HEK293 (cell line): Measurements from ENCODE around the gene IDNK.

Experiments
- CTCF ChIA-PET: fragments of 350-600 bp; formaldehyde crosslinking; extraction: SDS; loops from one replicate; lab custom pipeline; 2021; ENCODE audit warnings: antibody characterized with exemption; lab: Yijun Ruan, JAX
- POLR2A ChIA-PET: fragments of 300-600 bp; formaldehyde crosslinking; extraction: SDS; loops from one replicate; lab custom pipeline; 2020; ENCODE audit warnings: antibody characterized with exemption, inconsistent platforms; lab: Yijun Ruan, JAX
- H3K27ac ChIP-seq: fragments of 200-500 bp; sonication (Bioruptor generic); 2 replicates; pipeline ENCODE4 v1.5.1; 2014; ENCODE audit warnings: low read depth, low read length, control low read depth, inconsistent platforms; ENCODE audit errors: extremely low read depth
- H3K36me3 ChIP-seq, 2 experiments: fragments of 200-500 bp in 1 of 2; sonication (Bioruptor generic) in 1 of 2; 1 replicate in 1 of 2; 2 replicates in 1 of 2; pipeline ENCODE4 v1.5.1; 2014 to 2017; ENCODE audit warnings: inconsistent platforms in 2 of 2, low read length in 2 of 2; ENCODE audit not compliant: control insufficient read depth in 2 of 2, insufficient read depth in 1 of 2
- H3K4me1 ChIP-seq: fragments of 200-500 bp; sonication (Bioruptor generic); 2 replicates; pipeline ENCODE4 v1.5.1; 2014; ENCODE audit warnings: mild to moderate bottlenecking, low read length, inconsistent platforms; ENCODE audit not compliant: control insufficient read depth, insufficient read depth
- H3K4me3 ChIP-seq: 2 replicates; pipeline ENCODE4 v1.5.1; 2011; ENCODE audit warnings: low read depth, mild to moderate bottlenecking, control low read depth, low read length, moderate library complexity
- H3K9me3 ChIP-seq: fragments of 200-500 bp; sonication (Bioruptor generic); 2 replicates; pipeline ENCODE4 v1.5.1; 2014; ENCODE audit warnings: low read depth, low read length, inconsistent platforms; ENCODE audit not compliant: control insufficient read depth, insufficient read depth
- IKZF3 ChIP-seq: fragments of 450-650 bp; IDR thresholded peaks from 2 replicates; pipeline ENCODE4 v1.5.0; 2018; ENCODE audit warnings: missing biosample characterization, mild to moderate bottlenecking, missing genetic modification characterization, moderate library complexity
- KLF8 ChIP-seq: fragments of 450-650 bp; formaldehyde crosslinking; IDR thresholded peaks from 2 replicates; pipeline ENCODE4 v1.5.1; 2016; ENCODE audit warnings: missing biosample characterization, missing genetic modification characterization
- PRDM10 ChIP-seq: fragments of 450-650 bp; formaldehyde crosslinking; IDR thresholded peaks from 2 replicates; pipeline ENCODE4 v1.5.1; 2016; ENCODE audit warnings: missing biosample characterization, missing genetic modification characterization
- SP7 ChIP-seq: fragments of 450-650 bp; formaldehyde crosslinking; IDR thresholded peaks from 2 replicates; pipeline ENCODE4 v1.5.1; 2016; ENCODE audit warnings: missing biosample characterization, missing genetic modification characterization
- ZNF18 ChIP-seq: fragments of 450-650 bp; formaldehyde crosslinking; IDR thresholded peaks from 2 replicates; pipeline ENCODE4 v1.5.1; 2016; ENCODE audit warnings: missing biosample characterization, missing genetic modification characterization
- ZNF274 ChIP-seq, 2 experiments: fragments of 200-500 bp in 1 of 2; fragments of 450-650 bp in 1 of 2; sonication (Bioruptor generic) in 1 of 2; formaldehyde crosslinking in 1 of 2; IDR thresholded peaks; 2 replicates each; pipeline versions ENCODE4 v1.5.1 to v1.6.1; 2014 to 2016; ENCODE audit warnings: borderline replicate concordance in 1 of 2, inconsistent platforms in 1 of 2, low read length in 1 of 2, missing biosample characterization in 1 of 2, missing genetic modification characterization in 1 of 2
- ZNF311 ChIP-seq: fragments of 450-650 bp; formaldehyde crosslinking; IDR thresholded peaks from 2 replicates; pipeline ENCODE4 v1.5.1; 2017; ENCODE audit warnings: missing biosample characterization, missing genetic modification characterization, borderline replicate concordance
- ZNF488 ChIP-seq: fragments of 450-650 bp; formaldehyde crosslinking; IDR thresholded peaks from 2 replicates; pipeline ENCODE4 v1.5.1; 2016; ENCODE audit warnings: missing biosample characterization, missing genetic modification characterization
- ZNF558 ChIP-seq: fragments of 450-650 bp; formaldehyde crosslinking; IDR thresholded peaks from 2 replicates; pipeline ENCODE4 v1.5.1; 2016; ENCODE audit warnings: missing biosample characterization, missing genetic modification characterization
- ZNF626 ChIP-seq: fragments of 450-650 bp; sonication (Bioruptor Pico); formaldehyde crosslinking; IDR thresholded peaks from 2 replicates; pipeline ENCODE4 v1.5.1; 2018; ENCODE audit warnings: missing biosample characterization, missing genetic modification characterization, inconsistent platforms
- ZNF654 ChIP-seq: fragments of 450-650 bp; formaldehyde crosslinking; IDR thresholded peaks from 2 replicates; pipeline ENCODE4 v1.5.1; 2016; ENCODE audit warnings: low read depth, missing biosample characterization, missing genetic modification characterization
- TF ChIP-seq, protein P1 (sequence below): fragments of 450-650 bp; formaldehyde crosslinking; IDR thresholded peaks from 2 replicates; pipeline ENCODE4 v1.5.1; 2016; ENCODE audit warnings: missing biosample characterization, missing genetic modification characterization
- TF ChIP-seq, protein P2 (sequence below): fragments of 450-650 bp; formaldehyde crosslinking; IDR thresholded peaks from 2 replicates; pipeline ENCODE4 v1.5.1; 2016; ENCODE audit warnings: missing biosample characterization, missing genetic modification characterization
- TF ChIP-seq, protein P3 (sequence below): fragments of 450-650 bp; formaldehyde crosslinking; IDR thresholded peaks from 2 replicates; pipeline ENCODE4 v1.5.1; 2016; ENCODE audit warnings: missing biosample characterization, missing genetic modification characterization

The IDNK gene

DNA sequence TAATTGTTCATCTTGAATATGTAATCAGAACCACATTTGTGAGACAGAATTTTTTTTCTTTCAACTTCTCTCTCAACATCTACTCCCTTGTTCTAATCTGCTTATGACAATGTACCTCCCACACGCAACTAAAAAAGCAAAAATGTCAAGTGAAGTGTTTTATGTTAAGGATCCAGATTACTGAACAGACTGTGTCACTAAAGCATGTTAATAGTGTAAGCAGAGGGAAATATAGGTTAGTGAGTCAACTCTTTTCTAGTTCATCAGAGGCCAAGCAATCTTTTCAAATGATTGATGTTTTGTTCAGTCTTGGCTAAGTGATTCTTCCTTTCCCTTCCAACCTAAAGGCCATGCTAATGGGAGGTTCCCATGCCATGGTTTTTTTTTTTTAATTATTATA lies 34.7 kb upstream of the IDNK start:
- Histone ChIP-seq H3K27ac (no peak overlapping the region), H3K4me3 (no peak overlapping the region), H3K4me1 (no peaks in the 10 kb centered on the region), H3K36me3 (no peaks in the 10 kb centered on the region), H3K9me3 (no peaks in the 10 kb centered on the region)
- ChIA-PET POLR2A (interaction anchor here (0.6 kb wide), 1 partner anchor 843 kb away, joined by 3 read pairs; no protein-coding TSS in a partner anchor), CTCF (interaction anchor here (0.7 to 2.0 kb wide), 4 partner anchors 9 to 106 kb away, joined by 3 to 15 read pairs (median 4); no protein-coding TSS in a partner anchor)
- TF ChIP-seq ZNF18 (tag by site-specific recombination) = no peak
- TF ChIP-seq, protein P1, sequence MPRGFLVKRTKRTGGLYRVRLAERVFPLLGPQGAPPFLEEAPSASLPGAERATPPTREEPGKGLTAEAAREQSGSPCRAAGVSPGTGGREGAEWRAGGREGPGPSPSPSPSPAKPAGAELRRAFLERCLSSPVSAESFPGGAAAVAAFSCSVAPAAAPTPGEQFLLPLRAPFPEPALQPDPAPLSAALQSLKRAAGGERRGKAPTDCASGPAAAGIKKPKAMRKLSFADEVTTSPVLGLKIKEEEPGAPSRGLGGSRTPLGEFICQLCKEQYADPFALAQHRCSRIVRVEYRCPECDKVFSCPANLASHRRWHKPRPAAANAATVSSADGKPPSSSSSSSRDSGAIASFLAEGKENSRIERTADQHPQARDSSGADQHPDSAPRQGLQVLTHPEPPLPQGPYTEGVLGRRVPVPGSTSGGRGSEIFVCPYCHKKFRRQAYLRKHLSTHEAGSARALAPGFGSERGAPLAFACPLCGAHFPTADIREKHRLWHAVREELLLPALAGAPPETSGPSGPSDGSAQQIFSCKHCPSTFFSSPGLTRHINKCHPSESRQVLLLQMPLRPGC (tag by site-specific recombination) = no peak
- TF ChIP-seq SP7 (tag by site-specific recombination) = no peak
- TF ChIP-seq ZNF488 = no peak
- no peak for TF ChIP-seq ZNF558 (tag by site-specific recombination)
- TF ChIP-seq, protein P2, sequence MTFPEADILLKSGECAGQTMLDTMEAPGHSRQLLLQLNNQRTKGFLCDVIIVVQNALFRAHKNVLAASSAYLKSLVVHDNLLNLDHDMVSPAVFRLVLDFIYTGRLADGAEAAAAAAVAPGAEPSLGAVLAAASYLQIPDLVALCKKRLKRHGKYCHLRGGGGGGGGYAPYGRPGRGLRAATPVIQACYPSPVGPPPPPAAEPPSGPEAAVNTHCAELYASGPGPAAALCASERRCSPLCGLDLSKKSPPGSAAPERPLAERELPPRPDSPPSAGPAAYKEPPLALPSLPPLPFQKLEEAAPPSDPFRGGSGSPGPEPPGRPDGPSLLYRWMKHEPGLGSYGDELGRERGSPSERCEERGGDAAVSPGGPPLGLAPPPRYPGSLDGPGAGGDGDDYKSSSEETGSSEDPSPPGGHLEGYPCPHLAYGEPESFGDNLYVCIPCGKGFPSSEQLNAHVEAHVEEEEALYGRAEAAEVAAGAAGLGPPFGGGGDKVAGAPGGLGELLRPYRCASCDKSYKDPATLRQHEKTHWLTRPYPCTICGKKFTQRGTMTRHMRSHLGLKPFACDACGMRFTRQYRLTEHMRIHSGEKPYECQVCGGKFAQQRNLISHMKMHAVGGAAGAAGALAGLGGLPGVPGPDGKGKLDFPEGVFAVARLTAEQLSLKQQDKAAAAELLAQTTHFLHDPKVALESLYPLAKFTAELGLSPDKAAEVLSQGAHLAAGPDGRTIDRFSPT (tag by site-specific recombination) = no peak
- no peak for TF ChIP-seq ZNF626
- TF ChIP-seq KLF8 (tag by site-specific recombination) = no peak
- TF ChIP-seq ZNF274 (IDR thresholded peaks at IDR 0.05; ENCODE audit: low read length) = no peak
- no peak for TF ChIP-seq ZNF274 (tag by site-specific recombination; IDR thresholded peaks at IDR 0.05; ENCODE audit: borderline replicate concordance)
- TF ChIP-seq, protein P3, sequence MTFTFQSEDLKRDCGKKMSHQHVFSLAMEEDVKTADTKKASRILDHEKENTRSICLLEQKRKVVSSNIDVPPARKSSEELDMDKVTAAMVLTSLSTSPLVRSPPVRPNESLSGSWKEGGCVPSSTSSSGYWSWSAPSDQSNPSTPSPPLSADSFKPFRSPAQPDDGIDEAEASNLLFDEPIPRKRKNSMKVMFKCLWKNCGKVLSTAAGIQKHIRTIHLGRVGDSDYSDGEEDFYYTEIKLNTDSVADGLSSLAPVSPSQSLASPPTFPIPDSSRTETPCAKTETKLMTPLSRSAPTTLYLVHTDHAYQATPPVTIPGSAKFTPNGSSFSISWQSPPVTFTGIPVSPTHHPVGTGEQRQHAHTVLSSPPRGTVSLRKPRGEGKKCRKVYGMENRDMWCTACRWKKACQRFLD (tag by site-specific recombination) = no peak
- no peak for TF ChIP-seq PRDM10
- TF ChIP-seq ZNF654 (tag by site-specific recombination) = no peak
- TF ChIP-seq IKZF3 (tag by site-specific recombination) = no peak
- TF ChIP-seq ZNF311 (tag by site-specific recombination) = no peak
